Ishikawa (cell line): ENCODE data around the gene PPT2.

ENCODE experiments used
- CEBPB ChIP-seq: IDR thresholded peaks from 2 replicates; pipeline ENCODE4 v1.6.1; 2012
- CREB1 ChIP-seq: IDR thresholded peaks from 2 replicates; pipeline ENCODE4 v1.6.1; 2012; ENCODE audit warnings: low read depth
- EGR1 ChIP-seq: IDR thresholded peaks from 2 replicates; pipeline ENCODE4 v1.6.1; 2012
- EP300 ChIP-seq: IDR thresholded peaks from 2 replicates; pipeline ENCODE4 v1.6.1; 2012; ENCODE audit warnings: borderline replicate concordance
- FOXM1 ChIP-seq: IDR thresholded peaks from 2 replicates; pipeline ENCODE4 v1.6.1; 2012; ENCODE audit warnings: low read depth, borderline replicate concordance
- MAX ChIP-seq: IDR thresholded peaks from 2 replicates; pipeline ENCODE4 v1.6.1; 2012
- NFIC ChIP-seq: IDR thresholded peaks from 2 replicates; pipeline ENCODE4 v1.6.1; 2012
- RAD21 ChIP-seq: IDR thresholded peaks from 2 replicates; pipeline ENCODE4 v1.6.1; 2012; ENCODE audit warnings: low read depth
- TAF1 ChIP-seq: IDR thresholded peaks from 2 replicates; pipeline ENCODE4 v1.6.1; 2012; ENCODE audit warnings: low read depth, mild to moderate bottlenecking
- TCF12 ChIP-seq: IDR thresholded peaks from 2 replicates; pipeline ENCODE4 v1.6.1; 2012; ENCODE audit warnings: low read depth
- TEAD4 ChIP-seq: IDR thresholded peaks from 2 replicates; pipeline ENCODE4 v1.6.1; 2012
- YY1 ChIP-seq: IDR thresholded peaks from 2 replicates; pipeline ENCODE4 v1.6.1; 2012; ENCODE audit warnings: low read depth
- TF ChIP-seq, protein P1 (sequence below): IDR thresholded peaks from 2 replicates; pipeline ENCODE4 v1.6.1; 2012; ENCODE audit warnings: low read depth, mild to moderate bottlenecking
- TF ChIP-seq, protein P2 (sequence below): IDR thresholded peaks from 2 replicates; pipeline ENCODE4 v1.6.1; 2012

DNA sequence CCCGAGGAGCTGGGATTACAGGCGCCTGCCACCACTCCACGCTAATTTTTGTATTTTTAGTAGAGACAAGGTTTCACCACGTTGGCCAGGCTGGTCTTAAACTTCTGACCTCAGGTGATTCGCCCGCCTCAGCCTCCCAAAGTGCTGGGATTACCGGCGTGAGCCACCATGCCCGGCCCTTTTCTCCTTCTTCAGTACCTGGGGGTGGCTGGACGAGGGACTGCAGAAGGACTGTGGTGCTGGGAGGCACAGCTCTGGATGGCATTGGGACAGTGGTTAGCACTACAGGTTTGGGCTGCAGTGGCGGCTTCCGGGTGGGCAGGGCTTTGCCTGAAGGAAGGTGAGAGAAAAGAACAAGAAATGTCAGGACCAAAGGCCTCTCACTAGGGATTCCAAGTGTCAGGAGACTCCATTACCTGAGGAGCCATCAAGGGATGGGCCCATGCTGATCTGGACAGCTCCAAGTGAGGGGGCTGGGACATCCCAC, 33.3 kb upstream of the PPT2 start:
- TF ChIP-seq RAD21 (no peak), EP300 (no peak), NFIC (no peak), YY1 (no peak), FOXM1 (no peak), MAX (no peak), TEAD4 (no peak), CREB1 (no peak), EGR1 (no peak), TAF1 (no peak), TCF12 (no peak), CEBPB (no peak)
- TF ChIP-seq, protein P1, sequence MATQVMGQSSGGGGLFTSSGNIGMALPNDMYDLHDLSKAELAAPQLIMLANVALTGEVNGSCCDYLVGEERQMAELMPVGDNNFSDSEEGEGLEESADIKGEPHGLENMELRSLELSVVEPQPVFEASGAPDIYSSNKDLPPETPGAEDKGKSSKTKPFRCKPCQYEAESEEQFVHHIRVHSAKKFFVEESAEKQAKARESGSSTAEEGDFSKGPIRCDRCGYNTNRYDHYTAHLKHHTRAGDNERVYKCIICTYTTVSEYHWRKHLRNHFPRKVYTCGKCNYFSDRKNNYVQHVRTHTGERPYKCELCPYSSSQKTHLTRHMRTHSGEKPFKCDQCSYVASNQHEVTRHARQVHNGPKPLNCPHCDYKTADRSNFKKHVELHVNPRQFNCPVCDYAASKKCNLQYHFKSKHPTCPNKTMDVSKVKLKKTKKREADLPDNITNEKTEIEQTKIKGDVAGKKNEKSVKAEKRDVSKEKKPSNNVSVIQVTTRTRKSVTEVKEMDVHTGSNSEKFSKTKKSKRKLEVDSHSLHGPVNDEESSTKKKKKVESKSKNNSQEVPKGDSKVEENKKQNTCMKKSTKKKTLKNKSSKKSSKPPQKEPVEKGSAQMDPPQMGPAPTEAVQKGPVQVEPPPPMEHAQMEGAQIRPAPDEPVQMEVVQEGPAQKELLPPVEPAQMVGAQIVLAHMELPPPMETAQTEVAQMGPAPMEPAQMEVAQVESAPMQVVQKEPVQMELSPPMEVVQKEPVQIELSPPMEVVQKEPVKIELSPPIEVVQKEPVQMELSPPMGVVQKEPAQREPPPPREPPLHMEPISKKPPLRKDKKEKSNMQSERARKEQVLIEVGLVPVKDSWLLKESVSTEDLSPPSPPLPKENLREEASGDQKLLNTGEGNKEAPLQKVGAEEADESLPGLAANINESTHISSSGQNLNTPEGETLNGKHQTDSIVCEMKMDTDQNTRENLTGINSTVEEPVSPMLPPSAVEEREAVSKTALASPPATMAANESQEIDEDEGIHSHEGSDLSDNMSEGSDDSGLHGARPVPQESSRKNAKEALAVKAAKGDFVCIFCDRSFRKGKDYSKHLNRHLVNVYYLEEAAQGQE = no peak
- TF ChIP-seq, protein P2, sequence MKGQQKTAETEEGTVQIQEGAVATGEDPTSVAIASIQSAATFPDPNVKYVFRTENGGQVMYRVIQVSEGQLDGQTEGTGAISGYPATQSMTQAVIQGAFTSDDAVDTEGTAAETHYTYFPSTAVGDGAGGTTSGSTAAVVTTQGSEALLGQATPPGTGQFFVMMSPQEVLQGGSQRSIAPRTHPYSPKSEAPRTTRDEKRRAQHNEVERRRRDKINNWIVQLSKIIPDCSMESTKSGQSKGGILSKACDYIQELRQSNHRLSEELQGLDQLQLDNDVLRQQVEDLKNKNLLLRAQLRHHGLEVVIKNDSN = no peak
